Measurements from ENCODE around the gene OPA3.
"Not testable (repeated sequence)": the region's sequence is repeated elsewhere in the genome, so short reads cannot be mapped to it uniquely, and the experiment has no call there.

OPA3 gene

GRCh38 chr19:45515807-45516401 lies 68.7 kb downstream of the OPA3 start:
- H3K27ac ChIP-seq = peak overlapping the region; percentile 51
- no peaks in the 10 kb centered on the region for H3K27me3 ChIP-seq
- no peaks in the 10 kb centered on the region for H3K9me3 ChIP-seq
- peaks cover 34% of the 10 kb centered on the region for H3K36me3 ChIP-seq
- no peak overlapping the region for H3K4me3 ChIP-seq
- H3K4me1 ChIP-seq = peaks cover 66% of the 10 kb centered on the region
- peak overlapping the region; percentile 44; the same call in 1 of the 2 replicates for H3K9ac ChIP-seq
- H3K4me2 ChIP-seq = peak overlapping the region; percentile 59
- no peak for TF ChIP-seq Cebpa-rat (IDR thresholded peaks at IDR 0.05)
- peaks cover 90% of the 10 kb centered on the region for H4K20me1 ChIP-seq

- Histone ChIP-seq H3K36me3 (peaks cover 26% of the 10 kb centered on the region), H3K27ac (peak overlapping the region; percentile 51; the same call in 1 of the 2 replicates), H3K4me1 (peaks cover 72% of the 10 kb centered on the region), H3K9ac (no peak overlapping the region), H4K20me1 (peaks cover 90% of the 10 kb centered on the region), H3K27me3 (no peaks in the 10 kb centered on the region), H3K4me3 (no peak overlapping the region), H3K9me3 (no peaks in the 10 kb centered on the region), H3K4me2 (peak overlapping the region; percentile 59)
- no peak for TF ChIP-seq Cebpa-rat (IDR thresholded peaks at IDR 0.05)
Observed at GRCh38 chr19:45515081-45515624, 69.4 kb downstream of the OPA3 start.

- Histone ChIP-seq H3K27me3 (no peaks in the 10 kb centered on the region), H3K9ac (no peak overlapping the region; the same call in 1 of the 2 replicates), H4K20me1 (peaks cover 94% of the 10 kb centered on the region), H3K4me2 (peak overlapping the region; percentile 59), H3K9me3 (no peaks in the 10 kb centered on the region), H3K4me3 (no peak overlapping the region), H3K4me1 (peaks cover 78% of the 10 kb centered on the region), H3K27ac (peak overlapping the region; percentile 31; the same call in 1 of the 2 replicates), H3K36me3 (peaks cover 21% of the 10 kb centered on the region)
- no peak for TF ChIP-seq Cebpa-rat (IDR thresholded peaks at IDR 0.05)
Observed at GRCh38 chr19:45514376-45515051, 70.1 kb downstream of the OPA3 start.

GRCh38 chr19:45512881-45513483 lies 71.6 kb downstream of the OPA3 start:
- Histone ChIP-seq H3K9ac (no peak overlapping the region), H3K9me3 (no peaks in the 10 kb centered on the region), H3K4me1 (peaks cover 89% of the 10 kb centered on the region)

GRCh38 chr19:45511074-45511473 lies 73.5 kb downstream of the OPA3 start:
- TF ChIP-seq Cebpa-rat (IDR thresholded peaks at IDR 0.05) = no peak
- no peak overlapping the region for H3K9ac ChIP-seq
- no peaks in the 10 kb centered on the region for H3K27me3 ChIP-seq
- no peak overlapping the region for H3K4me3 ChIP-seq
- peaks cover 83% of the 10 kb centered on the region for H4K20me1 ChIP-seq
- H3K4me1 ChIP-seq = peaks cover 76% of the 10 kb centered on the region
- H3K4me2 ChIP-seq = peak overlapping the region; percentile 59; the same call in 1 of the 2 replicates
- no peaks in the 10 kb centered on the region for H3K9me3 ChIP-seq
- H3K36me3 ChIP-seq = no peaks in the 10 kb centered on the region
- H3K27ac ChIP-seq = no peak overlapping the region

More at GRCh38 chr19:45512881-45513483, 71.6 kb downstream of the OPA3 start:
- peak overlapping the region; percentile 59 for H3K4me2 ChIP-seq
- no peak for TF ChIP-seq Cebpa-rat (IDR thresholded peaks at IDR 0.05)
- no peak overlapping the region for H3K4me3 ChIP-seq
- H3K27me3 ChIP-seq = no peaks in the 10 kb centered on the region
- H3K36me3 ChIP-seq = peaks cover 5% of the 10 kb centered on the region
- H4K20me1 ChIP-seq = peaks cover 96% of the 10 kb centered on the region
- H3K27ac ChIP-seq = no peak overlapping the region

GRCh38 chr19:45510352-45510751 lies 74.2 kb downstream of the OPA3 start:
- not testable (repeated sequence) for H3K27me3 ChIP-seq, H3K4me3 ChIP-seq, H3K9ac ChIP-seq, H3K36me3 ChIP-seq, H3K9me3 ChIP-seq, H3K27ac ChIP-seq
- Histone ChIP-seq H3K4me1 (peaks cover 76% of the 10 kb centered on the region), H4K20me1 (peaks cover 76% of the 10 kb centered on the region), H3K4me2 (peak overlapping the region; percentile 100; the same call in 1 of the 2 replicates)

GRCh38 chr19:45509692-45510015 lies 74.9 kb downstream of the OPA3 start:
- TF ChIP-seq Cebpa-rat (IDR thresholded peaks at IDR 0.05) = no peak
- H3K4me1 ChIP-seq = peaks cover 69% of the 10 kb centered on the region
- no peaks in the 10 kb centered on the region for H3K27me3 ChIP-seq
- H3K4me2 ChIP-seq = peak overlapping the region; percentile 100
- H3K9me3 ChIP-seq = no peaks in the 10 kb centered on the region
- no peak overlapping the region for H3K27ac ChIP-seq
- H3K36me3 ChIP-seq = no peaks in the 10 kb centered on the region
- peaks cover 69% of the 10 kb centered on the region for H4K20me1 ChIP-seq
- no peak overlapping the region for H3K9ac ChIP-seq
- peak overlapping the region; percentile 96; the same call in 1 of the 2 replicates for H3K4me3 ChIP-seq

- Histone ChIP-seq H4K20me1 (peaks cover 63% of the 10 kb centered on the region), H3K4me2 (peak overlapping the region; percentile 100), H3K36me3 (no peaks in the 10 kb centered on the region), H3K27ac (peak overlapping the region; percentile 27; the same call in 1 of the 2 replicates), H3K9me3 (no peaks in the 10 kb centered on the region), H3K4me1 (peaks cover 63% of the 10 kb centered on the region), H3K4me3 (peak overlapping the region; percentile 96), H3K9ac (peak overlapping the region; percentile 88), H3K27me3 (no peaks in the 10 kb centered on the region)
- TF ChIP-seq Cebpa-rat (IDR thresholded peaks at IDR 0.05) = no peak
Observed at GRCh38 chr19:45508861-45509691, 75.5 kb downstream of the OPA3 start.

GRCh38 chr19:45508417-45508860 lies 76.2 kb downstream of the OPA3 start:
- TF ChIP-seq Cebpa-rat (IDR thresholded peaks at IDR 0.05) = no peak
- peak overlapping the region; percentile 100 for H3K4me2 ChIP-seq
- peak overlapping the region; percentile 96 for H3K4me3 ChIP-seq
- H3K27me3 ChIP-seq = no peaks in the 10 kb centered on the region
- H4K20me1 ChIP-seq = peaks cover 57% of the 10 kb centered on the region
- peak overlapping the region; percentile 88 for H3K9ac ChIP-seq
- H3K4me1 ChIP-seq = peaks cover 57% of the 10 kb centered on the region
- H3K36me3 ChIP-seq = no peaks in the 10 kb centered on the region
- no peaks in the 10 kb centered on the region for H3K9me3 ChIP-seq
- peak overlapping the region; percentile 83 for H3K27ac ChIP-seq
